Liver (tissue), 9 donors: Measurements from ENCODE around the gene H1-8. TPM values are rescaled to one million over a fixed set of nuclear protein-coding genes. Genes with fewer than 3 reads are reported as not detected.

Source experiments
- DNase-seq: peaks from one replicate; pipeline ENCODE4 v3.0.0-alpha.2; 2017; ENCODE audit warnings: low spot score
- H3K27ac ChIP-seq, 2 donors: one replicate each; pipeline ENCODE4 v1.7.0; 2013; ENCODE audit warnings: inconsistent platforms in 2 of 2, low read length in 2 of 2, control low read depth in 1 of 2, low read depth in 1 of 2, mild to moderate bottlenecking in 1 of 2
- H3K27me3 ChIP-seq, 4 donors: one replicate each; pipeline versions ENCODE4 v1.6.1 to v1.7.0; 2013; ENCODE audit warnings: low read length in 3 of 4, inconsistent platforms in 1 of 4, mild to moderate bottlenecking in 1 of 4, moderate library complexity in 1 of 4; ENCODE audit not compliant: control insufficient read depth in 4 of 4, insufficient read depth in 4 of 4
- H3K36me3 ChIP-seq, 4 donors: one replicate each; pipeline versions ENCODE4 v1.6.1 to v1.7.0; 2013; ENCODE audit warnings: low read length in 3 of 4, mild to moderate bottlenecking in 3 of 4, low read depth in 1 of 4, moderate library complexity in 1 of 4; ENCODE audit not compliant: control insufficient read depth in 4 of 4, insufficient read depth in 3 of 4
- H3K4me1 ChIP-seq, 4 donors: one replicate each; pipeline versions ENCODE4 v1.6.1 to v1.7.0; 2013; ENCODE audit warnings: low read length in 3 of 4, mild to moderate bottlenecking in 3 of 4, moderate library complexity in 1 of 4; ENCODE audit not compliant: control insufficient read depth in 4 of 4, insufficient read depth in 4 of 4
- H3K4me3 ChIP-seq, 3 donors: one replicate each; pipeline versions ENCODE4 v1.6.1 to v1.7.0; 2013; ENCODE audit warnings: low read length in 3 of 3, control low read depth in 1 of 3, low read depth in 1 of 3, mild to moderate bottlenecking in 1 of 3
- H3K9ac ChIP-seq, 2 donors: one replicate each; pipeline ENCODE4 v1.7.0; 2013; ENCODE audit warnings: low read length in 2 of 2, mild to moderate bottlenecking in 2 of 2, moderate library complexity in 2 of 2, control low read depth in 1 of 2, low read depth in 1 of 2
- H3K9me3 ChIP-seq, 4 donors: one replicate each; pipeline versions ENCODE4 v1.6.1 to v1.7.0; 2013; ENCODE audit warnings: low read length in 3 of 4; ENCODE audit not compliant: control insufficient read depth in 4 of 4
- EGR1 ChIP-seq, 2 donors: IDR thresholded peaks; 2 replicates each; pipeline ENCODE4 v1.6.1; 2016 to 2018; ENCODE audit warnings: antibody characterized with exemption in 2 of 2, low read depth in 2 of 2
- FOXA1 ChIP-seq: IDR thresholded peaks from 2 replicates; pipeline ENCODE4 v1.6.1; 2016; ENCODE audit warnings: antibody characterized with exemption
- FOXA2 ChIP-seq: IDR thresholded peaks from 2 replicates; pipeline ENCODE4 v1.6.1; 2016; ENCODE audit warnings: antibody characterized with exemption
- GABPA ChIP-seq, 2 donors: IDR thresholded peaks in 1 of 2; conservative IDR thresholded peaks in 1 of 2; 2 replicates each; pipeline ENCODE4 v1.6.1; 2016; ENCODE audit warnings: antibody characterized with exemption in 2 of 2, mild to moderate bottlenecking in 1 of 2, moderate library complexity in 1 of 2
- HNF4A ChIP-seq, 2 donors: conservative IDR thresholded peaks; 2 replicates each; pipeline ENCODE4 v1.6.1; 2016; ENCODE audit warnings: antibody characterized with exemption in 2 of 2, mild to moderate bottlenecking in 2 of 2
- HNF4G ChIP-seq: IDR thresholded peaks from 2 replicates; pipeline ENCODE4 v1.6.1; 2016; ENCODE audit warnings: antibody characterized with exemption
- JUND ChIP-seq, 2 donors: IDR thresholded peaks; 2 replicates each; pipeline ENCODE4 v1.6.1; 2016; ENCODE audit warnings: antibody characterized with exemption in 2 of 2
- NR2F2 ChIP-seq: IDR thresholded peaks from 2 replicates; pipeline ENCODE4 v1.6.1; 2016; ENCODE audit warnings: antibody characterized with exemption
- RAD21 ChIP-seq, 2 donors: IDR thresholded peaks; 2 replicates each; pipeline ENCODE4 v1.6.1; 2016; ENCODE audit warnings: antibody characterized with exemption in 2 of 2, mild to moderate bottlenecking in 2 of 2
- RXRA ChIP-seq, 2 donors: IDR thresholded peaks; 2 replicates each; pipeline ENCODE4 v1.6.1; 2017 to 2018; ENCODE audit warnings: antibody characterized with exemption in 2 of 2, mild to moderate bottlenecking in 1 of 2
- SP1 ChIP-seq: IDR thresholded peaks from 2 replicates; pipeline ENCODE4 v1.6.1; 2018; ENCODE audit warnings: antibody characterized with exemption, mild to moderate bottlenecking
- TAF1 ChIP-seq: conservative IDR thresholded peaks from 2 replicates; pipeline ENCODE4 v1.6.1; 2016; ENCODE audit warnings: antibody characterized with exemption, mild to moderate bottlenecking
- YY1 ChIP-seq: IDR thresholded peaks from 2 replicates; pipeline ENCODE4 v1.6.1; 2016; ENCODE audit warnings: antibody characterized with exemption, mild to moderate bottlenecking
- ZBTB33 ChIP-seq: IDR thresholded peaks from 2 replicates; pipeline ENCODE4 v1.6.1; 2016; ENCODE audit warnings: antibody characterized with exemption
- WGBS: extraction: QIAGEN DNeasy Blood & Tissue Kit; methylation state at CpG from one replicate; pipeline ENCODE4 v1.1.7; 2013; 5-methylcytosine and 5-hydroxymethylcytosine counted together
- polyA plus RNA-seq, 2 donors: library from polyadenylated mRNA; stranded (reverse) in 1 of 2; unstranded in 1 of 2; fragments of 200-250 nt in 1 of 2; fragments of >200 nt in 1 of 2; fragmentation: Nextera tagmentation in 1 of 2; extraction: Ambion mirVana in 1 of 2; gene quantifications; one replicate each; pipeline versions ENCODE4 v1.2.1 to v1.2.3, GENCODE V29; 2013 to 2015
- total RNA-seq, 2 donors: library from RNA; depleted of rRNA; stranded (reverse); fragments of >200 nt; gene quantifications; one replicate each; pipeline ENCODE4 v1.2.3, GENCODE V29; 2014
- TF ChIP-seq, protein P1 (sequence below): fragments of 150-350 bp; IDR thresholded peaks from 2 replicates; pipeline ENCODE4 v1.5.1; 2017; ENCODE audit warnings: improper control_type of control experiment, low read depth, low read length; ENCODE audit not compliant: missing input control
- TF ChIP-seq, protein P2 (sequence below): IDR thresholded peaks from 2 replicates; pipeline ENCODE4 v1.6.1; 2016; ENCODE audit warnings: antibody characterized with exemption
- TF ChIP-seq, protein P3 (sequence below): IDR thresholded peaks from 2 replicates; pipeline ENCODE4 v1.6.1; 2016; ENCODE audit warnings: antibody characterized with exemption
- TF ChIP-seq, protein P4 (sequence below): IDR thresholded peaks from 2 replicates; pipeline ENCODE4 v1.6.1; 2016; ENCODE audit warnings: antibody characterized with exemption, mild to moderate bottlenecking
- donor health status: healthy.
- donor health status: healthy.
- donor health status: healthy.
- donor health status: healthy.
- donor health status: healthy.

Gene H1-8
- total and polyA plus RNA-seq, 4 donors = not detected

GRCh38 chr3:129548104-129548965, 5.4 kb downstream of the H1-8 start:
- H3K4me3 ChIP-seq = no peak overlapping the region
- no peaks in the 10 kb centered on the region for H3K27me3 ChIP-seq
- TF ChIP-seq RXRA (IDR thresholded peaks at IDR 0.05) (no peak), FOXA2 (no peak), ZBTB33 (no peak), NR2F2 (no peak), YY1 (no peak), TAF1 (no peak), EGR1 (IDR thresholded peaks at IDR 0.05; ENCODE audit: low read depth in 2 of 2) (no peak), HNF4G (no peak), FOXA1 (no peak), HNF4A (conservative IDR thresholded peaks at IDR 0.05) (no peak), JUND (IDR thresholded peaks at IDR 0.05) (no peak), GABPA (IDR thresholded peaks at IDR 0.05 in 1 of 2, conservative IDR thresholded peaks at IDR 0.05 in 1 of 2) (no peak), SP1 (no peak), RAD21 (IDR thresholded peaks at IDR 0.05) (no peak)
- TF ChIP-seq, protein P1, sequence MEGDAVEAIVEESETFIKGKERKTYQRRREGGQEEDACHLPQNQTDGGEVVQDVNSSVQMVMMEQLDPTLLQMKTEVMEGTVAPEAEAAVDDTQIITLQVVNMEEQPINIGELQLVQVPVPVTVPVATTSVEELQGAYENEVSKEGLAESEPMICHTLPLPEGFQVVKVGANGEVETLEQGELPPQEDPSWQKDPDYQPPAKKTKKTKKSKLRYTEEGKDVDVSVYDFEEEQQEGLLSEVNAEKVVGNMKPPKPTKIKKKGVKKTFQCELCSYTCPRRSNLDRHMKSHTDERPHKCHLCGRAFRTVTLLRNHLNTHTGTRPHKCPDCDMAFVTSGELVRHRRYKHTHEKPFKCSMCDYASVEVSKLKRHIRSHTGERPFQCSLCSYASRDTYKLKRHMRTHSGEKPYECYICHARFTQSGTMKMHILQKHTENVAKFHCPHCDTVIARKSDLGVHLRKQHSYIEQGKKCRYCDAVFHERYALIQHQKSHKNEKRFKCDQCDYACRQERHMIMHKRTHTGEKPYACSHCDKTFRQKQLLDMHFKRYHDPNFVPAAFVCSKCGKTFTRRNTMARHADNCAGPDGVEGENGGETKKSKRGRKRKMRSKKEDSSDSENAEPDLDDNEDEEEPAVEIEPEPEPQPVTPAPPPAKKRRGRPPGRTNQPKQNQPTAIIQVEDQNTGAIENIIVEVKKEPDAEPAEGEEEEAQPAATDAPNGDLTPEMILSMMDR = no peak
- TF ChIP-seq, protein P2, sequence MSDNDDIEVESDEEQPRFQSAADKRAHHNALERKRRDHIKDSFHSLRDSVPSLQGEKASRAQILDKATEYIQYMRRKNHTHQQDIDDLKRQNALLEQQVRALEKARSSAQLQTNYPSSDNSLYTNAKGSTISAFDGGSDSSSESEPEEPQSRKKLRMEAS = no peak
- TF ChIP-seq, protein P3, sequence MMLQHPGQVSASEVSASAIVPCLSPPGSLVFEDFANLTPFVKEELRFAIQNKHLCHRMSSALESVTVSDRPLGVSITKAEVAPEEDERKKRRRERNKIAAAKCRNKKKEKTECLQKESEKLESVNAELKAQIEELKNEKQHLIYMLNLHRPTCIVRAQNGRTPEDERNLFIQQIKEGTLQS = no peak
- H3K4me1 ChIP-seq = peaks cover 0 to 3% (median under 1%) of the 10 kb centered on the region in 4 donors
- WGBS = 92% methylated on average over 19 of the region's 19 CpGs
- H3K9ac ChIP-seq = no peak overlapping the region
- H3K27ac ChIP-seq = no peak overlapping the region
- no peaks in the 10 kb centered on the region for H3K9me3 ChIP-seq
- DNase-seq = no peak
- no peaks in the 10 kb centered on the region for H3K36me3 ChIP-seq

DNA sequence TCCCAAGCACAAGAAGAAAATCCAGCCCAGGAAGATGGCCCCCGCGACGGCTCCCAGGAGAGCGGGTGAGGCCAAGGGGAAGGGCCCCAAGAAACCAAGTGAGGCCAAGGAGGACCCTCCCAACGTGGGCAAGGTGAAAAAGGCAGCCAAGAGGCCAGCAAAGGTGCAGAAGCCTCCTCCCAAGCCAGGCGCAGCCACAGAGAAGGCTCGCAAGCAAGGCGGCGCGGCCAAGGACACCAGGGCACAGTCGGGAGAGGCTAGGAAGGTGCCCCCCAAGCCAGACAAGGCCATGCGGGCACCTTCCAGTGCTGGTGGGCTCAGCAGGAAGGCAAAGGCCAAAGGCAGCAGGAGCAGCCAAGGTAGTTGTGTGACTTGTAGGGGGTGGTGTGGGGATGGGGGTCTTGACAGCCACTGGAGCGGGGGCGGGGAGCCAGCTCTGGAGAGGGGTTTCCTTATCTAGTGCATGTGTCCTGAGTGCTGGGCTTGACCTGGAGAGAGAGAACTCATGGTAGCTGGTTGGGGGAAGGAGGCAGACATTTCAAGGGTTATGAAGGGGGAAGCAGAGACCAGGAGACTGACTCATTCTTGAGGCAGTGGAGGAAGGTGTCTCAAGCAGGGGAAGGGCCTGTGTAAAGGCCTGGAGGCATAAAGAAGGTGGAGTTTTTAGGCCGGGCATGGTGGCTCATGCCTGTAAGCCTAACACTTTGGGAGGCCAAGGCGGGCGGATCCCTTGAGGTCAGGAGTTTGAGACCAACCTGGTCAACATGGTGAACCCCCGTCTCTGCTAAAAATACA, 6.2 kb downstream of the H1-8 start:
- DNase-seq = no peak
- TF ChIP-seq GABPA (IDR thresholded peaks at IDR 0.05 in 1 of 2, conservative IDR thresholded peaks at IDR 0.05 in 1 of 2) = no peak
- no peak for TF ChIP-seq YY1
- no peak for TF ChIP-seq RXRA (IDR thresholded peaks at IDR 0.05)
- no peak for TF ChIP-seq HNF4A (conservative IDR thresholded peaks at IDR 0.05)
- TF ChIP-seq, protein P3 = no peak
- no peak for TF ChIP-seq SP1
- no peak for TF ChIP-seq FOXA2
- TF ChIP-seq FOXA1 = no peak
- TF ChIP-seq, protein P4, sequence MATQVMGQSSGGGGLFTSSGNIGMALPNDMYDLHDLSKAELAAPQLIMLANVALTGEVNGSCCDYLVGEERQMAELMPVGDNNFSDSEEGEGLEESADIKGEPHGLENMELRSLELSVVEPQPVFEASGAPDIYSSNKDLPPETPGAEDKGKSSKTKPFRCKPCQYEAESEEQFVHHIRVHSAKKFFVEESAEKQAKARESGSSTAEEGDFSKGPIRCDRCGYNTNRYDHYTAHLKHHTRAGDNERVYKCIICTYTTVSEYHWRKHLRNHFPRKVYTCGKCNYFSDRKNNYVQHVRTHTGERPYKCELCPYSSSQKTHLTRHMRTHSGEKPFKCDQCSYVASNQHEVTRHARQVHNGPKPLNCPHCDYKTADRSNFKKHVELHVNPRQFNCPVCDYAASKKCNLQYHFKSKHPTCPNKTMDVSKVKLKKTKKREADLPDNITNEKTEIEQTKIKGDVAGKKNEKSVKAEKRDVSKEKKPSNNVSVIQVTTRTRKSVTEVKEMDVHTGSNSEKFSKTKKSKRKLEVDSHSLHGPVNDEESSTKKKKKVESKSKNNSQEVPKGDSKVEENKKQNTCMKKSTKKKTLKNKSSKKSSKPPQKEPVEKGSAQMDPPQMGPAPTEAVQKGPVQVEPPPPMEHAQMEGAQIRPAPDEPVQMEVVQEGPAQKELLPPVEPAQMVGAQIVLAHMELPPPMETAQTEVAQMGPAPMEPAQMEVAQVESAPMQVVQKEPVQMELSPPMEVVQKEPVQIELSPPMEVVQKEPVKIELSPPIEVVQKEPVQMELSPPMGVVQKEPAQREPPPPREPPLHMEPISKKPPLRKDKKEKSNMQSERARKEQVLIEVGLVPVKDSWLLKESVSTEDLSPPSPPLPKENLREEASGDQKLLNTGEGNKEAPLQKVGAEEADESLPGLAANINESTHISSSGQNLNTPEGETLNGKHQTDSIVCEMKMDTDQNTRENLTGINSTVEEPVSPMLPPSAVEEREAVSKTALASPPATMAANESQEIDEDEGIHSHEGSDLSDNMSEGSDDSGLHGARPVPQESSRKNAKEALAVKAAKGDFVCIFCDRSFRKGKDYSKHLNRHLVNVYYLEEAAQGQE = no peak
- H3K27ac ChIP-seq = no peak overlapping the region
- no peaks in the 10 kb centered on the region for H3K27me3 ChIP-seq
- H3K9me3 ChIP-seq = no peaks in the 10 kb centered on the region
- H3K9ac ChIP-seq = no peak overlapping the region
- 92% methylated on average over 18 of the region's 18 CpGs for WGBS
- no peaks in the 10 kb centered on the region for H3K36me3 ChIP-seq
- H3K4me3 ChIP-seq = no peak overlapping the region
- H3K4me1 ChIP-seq = peaks cover 0 to 7% (median 2%) of the 10 kb centered on the region in 4 donors
